Measurements from ENCODE around the gene MRPL14.

Gene MRPL14

DNA sequence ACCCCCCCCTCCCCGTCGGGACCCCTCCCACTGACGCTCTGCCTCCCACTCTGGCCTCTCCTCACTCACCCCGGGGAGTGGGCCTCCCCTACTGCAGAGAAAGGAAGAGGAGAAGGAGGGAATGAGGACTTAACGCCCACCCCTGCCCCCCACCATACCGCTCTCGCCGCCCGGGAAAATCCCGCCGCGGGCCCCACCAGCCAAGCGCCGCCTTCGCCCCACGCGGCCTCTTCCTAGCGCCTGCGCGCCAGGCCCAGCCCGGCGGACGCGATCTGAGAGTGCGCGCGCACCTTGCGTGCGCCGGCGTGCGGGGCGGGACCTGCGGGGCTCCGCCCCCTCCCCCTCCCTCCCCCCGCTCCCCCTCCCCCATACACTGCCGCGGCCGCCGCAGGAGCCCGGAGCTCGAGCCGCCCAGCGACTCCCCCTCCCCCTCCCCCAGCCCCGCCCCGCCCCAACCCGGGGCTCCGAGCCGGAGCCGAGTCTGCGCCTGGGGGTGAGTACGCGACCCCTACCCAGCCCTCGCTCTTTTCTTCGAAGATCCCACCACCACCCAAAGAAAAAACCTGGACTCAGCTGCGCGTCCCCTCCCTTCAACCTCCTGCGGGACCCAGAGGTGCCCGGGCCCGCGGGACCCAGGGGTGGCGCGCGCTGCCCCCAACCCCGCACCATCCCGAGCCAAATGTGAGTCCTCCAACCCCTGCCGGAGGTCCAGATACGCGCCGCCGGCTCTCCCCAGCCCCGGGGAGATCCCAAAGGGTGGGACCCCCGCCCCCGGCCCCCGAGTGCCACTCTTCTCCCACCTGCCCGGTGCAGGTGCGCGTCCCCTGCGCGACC lies at the start of gene MRPL14, which contains the start of gene TMEM63B:
TSS of gene MRPL14 (minus strand) at position 267 of the 834 bp plus-strand sequence. CDS start 10,841 bp downstream, outside the sequence.
TSS of gene TMEM63B (plus strand) at position 369 of the 834 bp plus-strand sequence. CDS start 7,031 bp downstream, outside the sequence.
- Histone ChIP-seq H3K4me1 (ENCODE audit: control insufficient read depth, insufficient read depth, low read length) (peaks cover 41% of the 10 kb centered on the region), H3K9ac (ENCODE audit: low read length) (peak within 1 kb of the TSS; percentile 79), H3K27me3 (ENCODE audit: control insufficient read depth, insufficient read depth, low read length) (peaks cover 9% of the 10 kb centered on the region; the same call in 1 of the 2 replicates), H3K36me3 (ENCODE audit: control insufficient read depth, insufficient read depth, low read length) (no peaks in the 10 kb centered on the region), H3K27ac (ENCODE audit: low read depth, low read length) (peak within 1 kb of the TSS; percentile 79), H3K4me3 (ENCODE audit: low read depth, low read length) (peak within 1 kb of the TSS; percentile 89), H3K9me3 (ENCODE audit: control insufficient read depth, insufficient read depth, low read depth, low read length) (no peaks in the 10 kb centered on the region)

DNA sequence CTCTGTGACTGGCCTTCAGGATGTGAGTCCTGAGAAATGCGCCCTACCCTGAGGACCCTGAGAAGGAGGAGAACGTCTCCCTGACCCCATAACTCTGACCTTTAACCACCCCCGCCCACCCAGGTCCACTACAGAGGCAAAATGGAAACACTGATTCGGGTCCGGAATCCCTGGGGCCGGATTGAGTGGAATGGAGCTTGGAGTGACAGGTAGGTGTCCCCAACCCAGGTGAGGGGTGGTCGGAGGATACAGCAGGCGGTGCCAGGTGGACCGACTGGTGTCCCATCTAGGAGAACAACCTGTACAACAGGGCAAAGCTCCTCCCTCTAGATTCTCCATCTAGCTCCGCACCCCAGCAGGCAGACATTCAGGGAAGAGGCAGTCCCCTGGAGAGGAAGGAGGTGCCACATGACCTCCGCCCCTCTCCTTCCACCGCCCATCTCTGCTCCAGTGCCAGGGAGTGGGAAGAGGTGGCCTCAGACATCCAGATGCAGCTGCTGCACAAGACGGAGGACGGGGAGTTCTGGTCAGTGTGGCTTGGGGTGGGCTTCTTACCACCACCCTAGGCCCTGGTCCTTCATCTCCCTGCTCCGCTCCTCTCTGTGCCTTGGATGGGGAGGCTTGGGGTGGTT lies 49.0 kb upstream of the MRPL14 start:
- H3K27me3 ChIP-seq (ENCODE audit: control insufficient read depth, insufficient read depth, low read length), result no peaks in the 10 kb centered on the region
- no peaks in the 10 kb centered on the region for H3K9me3 ChIP-seq (ENCODE audit: control insufficient read depth, insufficient read depth, low read depth, low read length)
- peaks cover 17% of the 10 kb centered on the region; the same call in 1 of the 2 replicates for H3K4me1 ChIP-seq (ENCODE audit: control insufficient read depth, insufficient read depth, low read length)
- H3K4me3 ChIP-seq (ENCODE audit: low read depth, low read length), result no peak overlapping the region
- no peak overlapping the region for H3K9ac ChIP-seq (ENCODE audit: low read length)
- no peaks in the 10 kb centered on the region for H3K36me3 ChIP-seq (ENCODE audit: control insufficient read depth, insufficient read depth, low read length)
- H3K27ac ChIP-seq (ENCODE audit: low read depth, low read length), result no peak overlapping the region

DNA sequence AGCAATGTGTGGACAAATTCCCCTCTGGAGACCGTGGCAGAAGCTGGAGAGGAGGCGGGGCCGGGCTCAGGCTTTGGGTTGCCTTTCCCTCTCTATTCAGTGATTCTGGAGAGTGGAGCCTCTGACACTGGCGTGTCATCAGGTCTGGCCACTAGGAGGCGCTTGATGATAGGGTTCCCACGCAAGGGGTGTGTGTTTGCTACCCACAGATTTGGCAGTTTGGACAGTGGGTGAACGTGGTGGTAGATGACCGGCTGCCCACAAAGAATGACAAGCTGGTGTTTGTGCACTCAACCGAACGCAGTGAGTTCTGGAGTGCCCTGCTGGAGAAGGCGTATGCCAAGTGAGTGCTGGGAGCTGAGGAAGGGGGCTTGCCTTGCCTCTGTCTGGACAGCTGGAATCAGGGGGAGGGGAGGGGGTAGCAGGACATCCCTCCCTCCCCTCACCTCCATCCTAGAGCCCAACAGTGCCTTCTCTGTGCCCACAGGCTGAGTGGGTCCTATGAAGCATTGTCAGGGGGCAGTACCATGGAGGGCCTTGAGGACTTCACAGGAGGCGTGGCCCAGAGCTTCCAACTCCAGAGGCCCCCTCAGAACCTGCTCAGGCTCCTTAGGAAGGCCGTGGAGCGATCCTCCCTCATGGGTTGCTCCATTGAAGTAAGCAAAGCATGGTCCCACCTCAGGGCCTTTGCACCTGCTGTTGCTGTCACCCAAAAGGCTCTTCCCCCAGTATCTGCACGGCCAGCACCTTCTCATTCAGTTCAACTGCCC lies 45.7 kb upstream of the MRPL14 start:
- Histone ChIP-seq H3K4me1 (ENCODE audit: control insufficient read depth, insufficient read depth, low read length) (peaks cover 17% of the 10 kb centered on the region; the same call in 1 of the 2 replicates), H3K9me3 (ENCODE audit: control insufficient read depth, insufficient read depth, low read depth, low read length) (no peaks in the 10 kb centered on the region), H3K36me3 (ENCODE audit: control insufficient read depth, insufficient read depth, low read length) (no peaks in the 10 kb centered on the region), H3K27me3 (ENCODE audit: control insufficient read depth, insufficient read depth, low read length) (no peaks in the 10 kb centered on the region), H3K9ac (ENCODE audit: low read length) (no peak overlapping the region), H3K27ac (ENCODE audit: low read depth, low read length) (no peak overlapping the region), H3K4me3 (ENCODE audit: low read depth, low read length) (no peak overlapping the region)

DNA sequence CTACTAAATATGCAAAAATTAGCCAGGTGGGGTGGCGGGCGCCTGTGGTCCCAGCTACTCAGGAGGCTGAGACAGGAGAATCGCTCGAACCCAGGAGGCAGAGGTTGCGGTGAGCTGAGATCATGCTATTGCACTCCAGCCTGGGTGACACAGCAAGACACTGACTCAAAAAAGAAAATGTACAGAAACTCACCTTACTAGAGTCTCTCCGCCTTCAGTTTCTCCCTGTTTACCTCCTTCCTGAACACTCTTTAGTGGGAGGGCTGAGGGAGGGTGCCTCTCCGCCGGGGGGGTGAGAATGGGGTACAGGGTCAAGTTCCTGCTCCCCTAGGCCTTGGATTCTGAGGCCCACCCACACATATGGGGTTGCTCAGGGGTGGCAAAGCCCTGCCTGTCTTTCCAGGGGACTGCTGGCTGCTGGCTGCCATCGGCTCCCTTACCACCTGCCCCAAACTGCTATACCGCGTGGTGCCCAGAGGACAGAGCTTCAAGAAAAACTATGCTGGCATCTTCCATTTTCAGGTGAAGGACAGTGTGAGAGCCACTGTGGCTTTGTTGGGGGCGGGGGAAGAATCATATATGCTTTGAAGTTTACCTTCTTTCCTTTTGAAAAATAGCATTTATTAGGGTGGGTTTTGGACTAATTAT lies 44.8 kb upstream of the MRPL14 start:
- H3K36me3 ChIP-seq (ENCODE audit: control insufficient read depth, insufficient read depth, low read length), result no peaks in the 10 kb centered on the region
- H3K9ac ChIP-seq (ENCODE audit: low read length), result no peak overlapping the region
- no peaks in the 10 kb centered on the region for H3K27me3 ChIP-seq (ENCODE audit: control insufficient read depth, insufficient read depth, low read length)
- peaks cover 17% of the 10 kb centered on the region; the same call in 1 of the 2 replicates for H3K4me1 ChIP-seq (ENCODE audit: control insufficient read depth, insufficient read depth, low read length)
- H3K9me3 ChIP-seq (ENCODE audit: control insufficient read depth, insufficient read depth, low read depth, low read length), result no peaks in the 10 kb centered on the region
- H3K4me3 ChIP-seq (ENCODE audit: low read depth, low read length), result no peak overlapping the region
- H3K27ac ChIP-seq (ENCODE audit: low read depth, low read length), result no peak overlapping the region

DNA sequence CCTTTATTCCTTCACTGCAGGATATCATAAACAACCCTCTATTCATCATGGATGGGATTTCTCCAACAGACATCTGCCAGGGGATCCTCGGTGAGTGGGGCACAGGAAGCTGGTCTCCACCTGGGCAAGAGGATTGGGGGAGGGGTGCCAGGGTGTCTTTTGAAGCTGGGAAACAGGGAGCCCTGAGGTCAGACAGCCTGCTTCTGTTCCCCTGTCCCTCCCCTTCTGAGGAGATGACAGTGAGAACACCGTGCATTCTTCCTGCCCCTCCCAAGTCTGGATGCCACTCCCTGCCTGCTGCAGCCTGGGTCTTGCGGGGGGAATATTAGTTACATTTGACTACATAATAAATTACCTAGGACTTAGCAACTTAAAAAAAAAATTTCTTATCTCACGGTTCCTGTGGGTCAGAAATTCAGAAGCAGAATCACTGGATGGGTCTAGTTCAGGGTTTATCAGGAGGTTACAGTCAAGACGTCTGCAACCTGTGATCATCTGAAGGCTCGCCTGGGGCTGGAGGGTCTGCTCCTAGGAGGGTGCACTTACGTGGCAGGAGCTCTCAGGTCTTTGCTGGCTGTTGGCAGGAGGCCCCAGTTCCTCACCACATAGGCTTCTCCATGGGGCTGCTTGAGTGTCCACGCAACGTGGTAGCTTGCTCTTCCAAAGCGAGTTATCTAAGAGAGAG lies 42.8 kb upstream of the MRPL14 start:
- no peaks in the 10 kb centered on the region for H3K9me3 ChIP-seq (ENCODE audit: control insufficient read depth, insufficient read depth, low read depth, low read length)

DNA sequence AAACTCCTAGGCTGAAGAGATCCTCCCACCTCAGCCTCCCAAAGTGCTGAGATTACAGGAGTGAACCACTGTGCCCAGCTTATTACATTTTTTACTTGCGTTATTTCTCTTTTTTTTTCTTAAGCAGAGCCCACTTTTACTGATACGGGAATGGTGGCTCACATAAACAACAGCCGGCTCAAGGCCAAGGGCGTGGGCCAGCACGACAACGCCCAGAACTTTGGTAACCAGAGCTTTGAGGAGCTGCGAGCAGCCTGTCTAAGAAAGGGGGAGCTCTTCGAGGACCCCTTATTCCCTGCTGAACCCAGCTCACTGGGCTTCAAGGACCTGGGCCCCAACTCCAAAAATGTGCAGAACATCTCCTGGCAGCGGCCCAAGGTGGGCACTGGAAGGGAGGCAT lies 41.9 kb upstream of the MRPL14 start:
- Histone ChIP-seq H3K9me3 (ENCODE audit: control insufficient read depth, insufficient read depth, low read depth, low read length) (no peaks in the 10 kb centered on the region), H3K27ac (ENCODE audit: low read depth, low read length) (no peak overlapping the region), H3K4me3 (ENCODE audit: low read depth, low read length) (no peak overlapping the region), H3K27me3 (ENCODE audit: control insufficient read depth, insufficient read depth, low read length) (no peaks in the 10 kb centered on the region), H3K36me3 (ENCODE audit: control insufficient read depth, insufficient read depth, low read length) (no peaks in the 10 kb centered on the region), H3K4me1 (ENCODE audit: control insufficient read depth, insufficient read depth, low read length) (peaks cover 28% of the 10 kb centered on the region), H3K9ac (ENCODE audit: low read length) (no peak overlapping the region)

More for the DNA sequence above, 42.8 kb upstream of the MRPL14 start:
- Histone ChIP-seq H3K4me1 (ENCODE audit: control insufficient read depth, insufficient read depth, low read length) (peaks cover 24% of the 10 kb centered on the region), H3K27me3 (ENCODE audit: control insufficient read depth, insufficient read depth, low read length) (no peaks in the 10 kb centered on the region), H3K27ac (ENCODE audit: low read depth, low read length) (no peak overlapping the region), H3K4me3 (ENCODE audit: low read depth, low read length) (no peak overlapping the region), H3K9ac (ENCODE audit: low read length) (no peak overlapping the region), H3K36me3 (ENCODE audit: control insufficient read depth, insufficient read depth, low read length) (no peaks in the 10 kb centered on the region)

DNA sequence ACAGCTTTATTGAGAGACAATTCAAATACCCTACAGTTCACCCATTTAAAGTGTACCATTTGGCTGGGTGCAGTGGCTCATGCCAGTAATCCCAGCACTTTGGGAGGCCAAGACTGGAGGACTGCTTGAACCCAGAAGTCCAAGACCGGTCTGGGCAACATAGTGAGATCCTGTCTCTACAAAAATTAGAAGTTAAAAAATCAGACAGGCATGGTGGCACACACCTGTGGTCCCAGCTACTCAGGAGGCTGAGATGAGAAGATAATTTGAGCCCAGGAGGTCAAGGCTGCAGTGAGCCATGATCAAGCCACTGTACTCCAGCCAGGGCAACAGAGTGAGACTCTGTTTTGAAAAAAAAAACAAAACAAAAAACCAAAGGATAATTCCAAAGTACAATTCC lies 40.3 kb upstream of the MRPL14 start:
- no peaks in the 10 kb centered on the region for H3K27me3 ChIP-seq (ENCODE audit: control insufficient read depth, insufficient read depth, low read length)
- no peak overlapping the region for H3K27ac ChIP-seq (ENCODE audit: low read depth, low read length)
- H3K9ac ChIP-seq (ENCODE audit: low read length), result no peak overlapping the region
- no peaks in the 10 kb centered on the region for H3K9me3 ChIP-seq (ENCODE audit: control insufficient read depth, insufficient read depth, low read depth, low read length)
- H3K36me3 ChIP-seq (ENCODE audit: control insufficient read depth, insufficient read depth, low read length), result no peaks in the 10 kb centered on the region
- no peak overlapping the region for H3K4me3 ChIP-seq (ENCODE audit: low read depth, low read length)
- peaks cover 25% of the 10 kb centered on the region for H3K4me1 ChIP-seq (ENCODE audit: control insufficient read depth, insufficient read depth, low read length)

DNA sequence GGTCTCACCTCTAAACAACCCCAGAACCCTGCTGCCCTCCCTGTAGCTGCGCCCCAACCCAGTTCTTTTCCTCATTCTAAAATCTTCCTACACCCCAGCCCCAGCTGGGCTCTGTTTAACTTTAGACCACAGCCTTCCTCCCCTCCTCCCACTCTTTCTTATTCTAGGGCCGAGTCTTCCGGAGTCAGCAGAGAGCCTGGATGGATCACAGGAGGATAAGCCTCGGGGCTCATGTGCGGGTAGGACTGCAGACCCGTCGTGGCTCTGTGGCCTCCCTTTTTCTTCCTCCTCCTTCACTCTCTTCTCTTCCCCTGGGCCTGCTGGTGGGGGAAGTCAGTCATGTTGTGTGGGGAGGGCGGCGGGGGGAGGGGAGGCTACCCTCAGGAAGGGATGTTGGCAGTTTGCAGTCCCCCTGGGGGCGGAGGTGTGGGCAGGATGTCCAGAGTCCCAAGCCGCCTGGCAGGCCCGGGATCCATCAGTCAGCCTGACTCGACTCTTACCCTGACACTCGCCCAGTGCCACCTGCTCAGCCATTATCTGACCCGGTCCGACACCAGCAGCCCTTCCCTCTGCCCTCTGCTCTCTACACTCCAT lies 39.4 kb upstream of the MRPL14 start:
- H3K27ac ChIP-seq (ENCODE audit: low read depth, low read length), result 0 out of 2 replicates have a peak overlapping the region, but pooled peaks have one; percentile 12
- H3K9me3 ChIP-seq (ENCODE audit: control insufficient read depth, insufficient read depth, low read depth, low read length), result no peaks in the 10 kb centered on the region
- H3K4me3 ChIP-seq (ENCODE audit: low read depth, low read length), result no peak overlapping the region; the same call in 1 of the 2 replicates
- H3K36me3 ChIP-seq (ENCODE audit: control insufficient read depth, insufficient read depth, low read length), result no peaks in the 10 kb centered on the region
- no peak overlapping the region for H3K9ac ChIP-seq (ENCODE audit: low read length)
- H3K27me3 ChIP-seq (ENCODE audit: control insufficient read depth, insufficient read depth, low read length), result no peaks in the 10 kb centered on the region
- H3K4me1 ChIP-seq (ENCODE audit: control insufficient read depth, insufficient read depth, low read length), result peaks cover 25% of the 10 kb centered on the region

DNA sequence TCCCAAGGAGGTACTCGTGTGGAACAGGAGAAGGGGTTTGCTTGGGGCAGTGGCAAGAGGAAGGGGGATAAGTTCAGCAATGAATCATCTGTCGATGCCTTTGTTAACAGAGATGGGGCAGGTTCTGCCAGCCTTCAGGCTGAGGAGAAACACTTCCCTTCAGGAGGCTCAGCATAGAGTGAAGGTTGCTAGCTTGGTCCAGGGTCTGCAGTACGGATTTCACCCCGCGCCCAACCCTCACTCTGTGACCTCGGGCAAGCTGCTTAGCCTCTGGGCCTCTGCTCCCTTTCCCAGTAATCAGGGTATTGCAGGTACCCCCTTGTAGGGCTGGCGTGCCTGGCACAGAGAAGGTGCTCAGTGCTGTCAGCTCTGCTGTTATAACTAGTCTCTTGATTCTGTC lies 38.9 kb upstream of the MRPL14 start:
- Histone ChIP-seq H3K27me3 (ENCODE audit: control insufficient read depth, insufficient read depth, low read length) (no peaks in the 10 kb centered on the region), H3K4me1 (ENCODE audit: control insufficient read depth, insufficient read depth, low read length) (peaks cover 25% of the 10 kb centered on the region), H3K4me3 (ENCODE audit: low read depth, low read length) (no peak overlapping the region; the same call in 1 of the 2 replicates), H3K27ac (ENCODE audit: low read depth, low read length) (0 out of 2 replicates have a peak overlapping the region, but pooled peaks have one; percentile 12), H3K36me3 (ENCODE audit: control insufficient read depth, insufficient read depth, low read length) (no peaks in the 10 kb centered on the region), H3K9me3 (ENCODE audit: control insufficient read depth, insufficient read depth, low read depth, low read length) (no peaks in the 10 kb centered on the region), H3K9ac (ENCODE audit: low read length) (no peak overlapping the region)

All from HUES6 (cell line).